Stimulated activated CD8-positive, alpha-beta memory T cell treated with anti-CD3 and anti-CD28 coated beads, Interleukin-4, amount 100 ng/mL, for 4 hours (primary cell): ENCODE measurements around the gene ATAD1.
"Not testable (repeated sequence)": the region's sequence is repeated elsewhere in the genome, so short reads cannot be mapped to it uniquely, and the experiment has no call there.

Source experiments
- DNase-seq, 2 donors: peaks; one replicate each; pipeline ENCODE4 v3.0.0-alpha.2; 2020; ENCODE audit warnings: low read depth in 2 of 2, low spot score in 1 of 2

The ATAD1 gene

GRCh38 chr10:87803328-87803727, 14.7 kb downstream of the ATAD1 start:
- DNase-seq: no peak

DNA sequence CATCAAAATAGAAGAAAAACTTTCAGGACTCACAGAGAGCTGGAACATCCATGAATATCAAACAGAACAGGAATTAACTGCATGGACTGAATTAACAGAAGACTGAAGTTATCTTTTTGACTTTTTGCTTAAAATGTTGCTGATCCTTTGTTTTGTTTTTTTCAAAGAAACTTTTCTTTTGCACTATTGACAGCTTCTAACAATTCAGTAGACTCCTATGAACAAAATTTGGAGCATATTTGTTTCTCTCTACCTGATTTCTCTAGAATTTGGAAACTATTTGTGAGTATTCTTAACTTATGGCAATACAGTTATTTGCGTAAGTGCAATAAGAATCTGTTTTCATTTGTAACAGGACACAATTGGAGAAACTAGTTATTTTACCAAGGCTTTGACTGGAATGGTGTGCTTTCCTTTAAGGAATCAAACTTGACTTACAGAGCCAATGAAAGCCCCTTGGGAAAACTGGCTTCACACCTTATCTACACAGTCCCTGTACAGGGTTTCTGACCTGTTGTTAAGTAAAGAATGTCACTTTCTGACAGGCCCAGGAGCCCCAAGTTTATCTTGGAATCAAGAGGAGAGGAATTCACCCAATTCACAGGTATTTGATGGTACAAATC, 16.1 kb downstream of the ATAD1 start:
- DNase-seq: not testable (repeated sequence)

GRCh38 chr10:87799860-87800259, 18.2 kb downstream of the ATAD1 start:
- no peak for DNase-seq

- DNase-seq: no peak
Observed at GRCh38 chr10:87798082-87798481, 19.9 kb downstream of the ATAD1 start.

GRCh38 chr10:87794285-87794684, 23.7 kb downstream of the ATAD1 start:
- no peak for DNase-seq

- DNase-seq: no peak
Observed at GRCh38 chr10:87790185-87790584, 27.8 kb downstream of the ATAD1 start.

DNA sequence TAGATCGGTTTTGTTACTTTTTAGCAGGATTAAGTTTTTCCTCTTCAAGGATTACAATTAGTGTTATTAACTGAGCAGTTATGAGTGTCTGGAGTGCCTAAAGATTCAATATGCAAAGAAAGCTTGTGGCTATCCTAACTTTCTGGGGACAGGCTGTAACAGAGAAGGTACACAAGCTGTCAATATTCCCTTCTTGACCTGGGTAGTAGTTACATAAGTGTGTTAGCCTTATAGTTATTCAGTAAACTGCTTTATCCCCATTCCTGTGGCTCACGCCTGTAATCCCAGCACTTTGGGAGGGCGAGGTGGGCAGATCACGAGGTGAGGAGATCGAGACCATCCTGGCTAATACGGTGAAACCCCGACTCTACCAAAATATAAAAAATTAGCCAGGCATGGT, 31.6 kb downstream of the ATAD1 start:
- no peak for DNase-seq

DNA sequence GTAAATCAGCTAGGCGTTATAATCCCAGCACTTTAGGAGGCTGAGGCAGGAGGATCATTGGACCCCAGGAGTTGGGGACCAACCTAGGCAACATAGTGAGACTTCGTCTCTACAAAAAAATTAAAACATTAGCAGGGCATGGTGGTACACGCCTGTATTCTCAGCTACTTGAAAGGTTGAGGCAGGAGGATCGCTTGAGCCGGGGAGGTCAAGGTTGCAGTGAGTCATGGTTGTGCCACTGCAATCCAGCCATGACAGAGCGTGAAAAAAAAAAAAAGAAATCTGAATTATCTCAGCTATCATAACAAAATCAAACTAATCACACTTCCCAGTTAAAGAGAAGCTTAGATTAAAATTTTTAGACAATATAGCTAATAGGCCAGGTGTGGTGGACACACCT, 35.3 kb downstream of the ATAD1 start:
- no peak for DNase-seq

DNA sequence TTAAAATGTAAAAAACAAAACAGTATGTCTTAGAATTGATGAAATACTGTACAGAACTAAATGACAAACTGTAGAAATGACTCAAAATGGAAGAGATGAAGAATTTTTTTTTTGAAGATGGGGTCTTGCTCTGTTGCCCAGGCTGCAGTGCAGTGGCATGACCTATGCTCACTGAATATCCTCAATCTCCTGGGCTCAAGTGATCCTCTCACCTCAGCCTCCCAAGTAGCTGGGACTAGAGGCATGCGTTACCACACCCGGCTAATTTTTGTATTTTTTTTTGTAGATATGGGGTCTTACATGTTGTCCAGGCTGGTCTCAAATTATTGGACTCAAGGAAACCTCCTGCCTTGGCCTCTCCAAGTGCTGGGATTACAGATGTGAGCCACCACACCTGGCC, 36.5 kb downstream of the ATAD1 start:
- DNase-seq: no peak

DNA sequence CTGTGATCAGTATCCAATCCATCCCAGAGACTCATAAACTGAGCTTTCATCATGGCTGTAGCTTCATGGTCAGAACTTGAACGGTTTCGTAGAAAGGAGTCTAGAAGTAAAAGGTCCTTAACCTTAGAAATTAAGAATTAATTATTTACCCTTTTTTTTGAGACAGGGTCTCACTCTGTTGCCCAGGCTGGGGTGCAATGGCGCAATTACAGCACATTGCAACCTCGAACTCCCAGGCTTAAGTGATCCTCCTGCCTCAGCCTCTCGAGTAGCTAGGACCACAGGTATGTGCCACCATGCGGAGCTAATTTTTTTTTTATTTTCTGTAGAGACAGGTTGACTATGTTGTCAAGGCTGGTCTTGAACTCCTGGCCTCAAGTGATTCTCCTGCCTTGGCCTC, 41.7 kb downstream of the ATAD1 start:
- no peak for DNase-seq

DNA sequence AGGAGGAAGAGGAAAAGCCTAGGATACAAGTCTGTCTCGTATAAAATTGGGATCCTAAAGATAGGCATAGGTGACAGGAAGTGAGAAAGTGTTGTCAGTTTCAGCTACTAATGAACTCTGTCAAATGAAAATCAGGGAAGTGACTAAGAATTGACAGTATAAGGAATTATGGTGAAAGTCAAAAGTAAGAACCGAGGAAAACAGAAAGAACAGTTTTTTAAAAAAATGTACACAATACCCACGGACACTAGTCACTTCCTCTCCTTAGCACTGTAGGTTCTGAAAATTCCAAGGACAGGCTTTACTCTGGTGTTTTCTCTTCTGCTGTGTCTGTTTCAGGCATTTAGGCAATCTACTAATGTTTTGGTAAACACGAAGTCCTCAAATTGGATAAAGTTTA, 42.3 kb downstream of the ATAD1 start:
- DNase-seq: no peak

DNA sequence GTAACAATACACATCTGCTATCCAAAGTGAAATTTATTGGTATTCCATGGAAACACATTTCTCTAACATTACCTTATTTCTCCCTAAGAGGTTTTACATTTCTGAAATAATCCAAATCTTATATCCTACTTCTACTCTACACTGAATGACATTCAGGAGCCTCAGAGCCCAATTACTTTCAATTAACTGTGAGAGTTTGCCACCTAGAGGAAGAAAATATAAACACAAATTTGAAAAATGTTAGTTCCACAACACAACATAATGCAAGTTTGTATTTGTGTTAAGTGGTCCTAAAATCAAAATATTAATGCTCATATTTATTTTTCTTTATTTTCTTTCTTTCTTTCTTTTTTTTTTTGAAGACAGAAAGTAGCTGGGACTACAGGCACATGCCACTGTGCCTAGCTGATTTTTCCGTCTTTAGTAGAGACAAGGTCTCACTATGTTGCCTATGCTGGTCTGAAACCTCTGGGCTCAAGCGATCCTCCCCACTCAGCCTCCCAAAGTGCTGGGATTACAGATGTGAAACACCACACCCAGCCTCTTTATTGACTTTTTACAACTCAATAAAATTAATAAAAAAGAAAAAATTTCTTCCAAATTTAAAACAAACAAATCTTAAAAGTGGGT, 46.0 kb downstream of the ATAD1 start:
- DNase-seq: no peak

DNA sequence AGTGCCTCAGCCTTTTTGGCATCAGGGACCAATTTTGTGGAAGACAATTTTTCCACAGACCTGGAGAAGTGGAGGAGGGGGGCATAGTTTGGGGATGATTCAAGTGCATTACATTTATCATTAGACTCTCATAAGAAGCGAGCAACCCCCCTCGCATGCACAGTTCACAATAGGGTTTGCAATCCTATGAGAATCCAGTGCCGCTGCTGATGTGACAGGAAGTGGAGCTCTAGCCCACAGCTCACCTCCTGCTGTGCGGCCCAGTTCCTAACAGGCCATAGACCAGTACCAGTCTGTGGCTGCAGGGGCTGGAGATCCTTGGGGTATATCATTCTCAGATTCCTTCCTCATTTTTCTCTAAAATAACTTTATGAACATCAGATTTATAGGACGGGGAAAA, 50.8 kb downstream of the ATAD1 start:
- no peak for DNase-seq

DNA sequence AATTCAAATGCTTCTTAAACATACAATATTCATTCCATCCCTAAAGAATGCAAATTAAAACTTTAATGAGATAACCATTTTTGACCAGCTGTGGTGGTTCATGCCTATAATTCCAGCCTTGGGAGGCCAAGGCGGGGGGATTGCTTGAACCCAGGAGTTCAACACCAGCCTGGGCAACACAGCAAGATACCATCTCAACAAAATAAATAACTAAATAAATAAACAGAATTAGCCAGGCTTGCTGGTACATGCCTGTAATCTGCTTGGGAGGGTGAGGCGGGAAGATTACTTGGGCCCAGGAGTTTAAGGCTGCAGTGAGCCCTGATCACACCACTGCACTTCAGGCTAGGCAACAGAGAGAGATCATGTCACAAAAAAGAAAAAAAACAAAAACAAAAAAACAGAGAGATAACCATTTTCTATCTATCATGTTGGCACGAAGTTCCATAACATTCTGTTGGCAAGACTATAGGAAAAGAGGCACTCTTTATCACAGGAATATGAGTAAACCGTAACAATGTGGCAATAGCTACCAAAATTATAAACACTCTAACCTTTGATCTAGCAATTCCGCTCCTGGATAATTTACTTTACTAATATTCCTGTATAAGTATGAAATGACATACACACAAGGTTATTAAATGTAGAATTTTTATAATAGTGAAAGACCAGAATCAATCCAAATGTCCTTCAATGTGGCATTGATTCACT, 52.2 kb downstream of the ATAD1 start:
- no peak for DNase-seq

DNA sequence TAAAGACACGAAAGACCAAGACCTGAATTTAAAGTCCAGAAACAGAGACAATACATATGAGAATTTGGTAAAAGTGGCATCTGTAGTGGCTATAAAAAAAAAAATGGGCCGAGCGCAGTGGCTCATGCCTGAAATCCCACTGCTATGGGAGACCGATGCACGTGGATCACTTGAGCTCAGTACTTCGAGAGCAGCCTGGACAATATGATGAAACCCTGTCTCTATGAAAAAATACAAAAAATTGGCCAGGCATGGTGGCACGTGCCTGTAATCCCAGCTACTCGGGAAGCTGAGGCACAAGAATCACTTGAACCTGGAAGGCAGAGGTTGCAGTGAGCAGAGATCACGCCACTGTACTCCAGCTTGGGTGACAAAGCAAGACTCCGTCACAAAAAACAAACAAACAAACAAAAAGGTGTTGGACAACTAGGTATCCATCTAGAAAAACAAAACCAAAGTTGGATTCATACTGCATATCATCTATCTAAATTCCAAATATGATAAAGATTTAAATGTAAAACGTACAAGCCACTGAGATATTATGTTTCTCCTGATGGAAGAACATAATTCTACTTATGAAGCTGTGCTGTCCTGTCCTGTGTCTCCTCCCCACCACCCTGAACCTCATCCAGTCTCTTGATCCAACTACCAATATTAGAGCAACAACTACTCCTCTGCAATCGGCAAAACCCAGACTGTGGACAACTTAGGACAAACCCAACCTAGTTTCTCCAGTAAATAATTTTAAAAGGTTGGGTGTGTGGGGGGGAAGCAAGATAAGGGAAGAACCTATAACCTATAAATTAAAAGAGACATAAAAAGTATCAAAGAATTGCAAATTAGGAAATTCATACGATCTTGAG, 53.7 kb downstream of the ATAD1 start:
- DNase-seq: no peak

GRCh38 chr10:87763086-87763861, 54.8 kb downstream of the ATAD1 start:
- DNase-seq: no peak

GRCh38 chr10:87761892-87762291, 56.1 kb downstream of the ATAD1 start:
- DNase-seq: peak in 1 of 2 donors; percentile 6

- no peak for DNase-seq
Observed at GRCh38 chr10:87761153-87761552, 56.9 kb downstream of the ATAD1 start.

GRCh38 chr10:87760195-87760905, 57.7 kb downstream of the ATAD1 start:
- no peak for DNase-seq

DNA sequence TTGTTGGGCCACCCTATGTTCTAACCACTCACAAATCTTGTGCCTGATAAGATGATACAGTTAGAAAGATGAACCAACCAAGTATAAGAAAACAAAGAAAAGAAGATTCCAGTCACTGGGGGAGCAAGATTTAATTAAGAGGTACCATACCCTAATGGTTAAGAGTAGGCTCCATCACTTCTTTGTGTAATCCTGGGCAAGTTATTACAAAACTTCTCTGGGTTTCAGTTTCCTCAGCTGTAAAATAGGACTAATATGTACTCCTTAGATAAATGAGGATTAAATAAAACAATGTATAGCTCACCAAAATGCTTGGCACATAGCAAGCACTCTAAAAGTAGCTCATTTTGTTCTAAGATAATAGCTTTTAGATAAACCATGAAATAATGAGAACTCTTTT, 58.5 kb downstream of the ATAD1 start:
- DNase-seq: no peak
